RWPE2 (cell line): ENCODE data around the gene CHI3L2.

Source experiments
- ATAC-seq: fragments of 200-7000 bp; cut with Tn5 transposase; 3 replicates; pipeline ENCODE4 v1.9.1; 2021; ENCODE audit warnings: low read depth
- DNase-seq: peaks from one replicate; pipeline ENCODE4 v3.0.0-alpha.2; 2020; ENCODE audit warnings: low spot score
- H3K27ac ChIP-seq: fragments of 450-650 bp; 2 replicates; pipeline ENCODE4 v1.5.1; 2017; ENCODE audit warnings: mild to moderate bottlenecking; ENCODE audit not compliant: poor library complexity, severe bottlenecking
- H3K27me3 ChIP-seq: fragments of 250-450 bp; sonication (Bioruptor Pico); 2 replicates; pipeline ENCODE4 v1.5.1; 2021; ENCODE audit warnings: mild to moderate bottlenecking, moderate library complexity; ENCODE audit not compliant: insufficient read depth, poor library complexity, severe bottlenecking
- H3K36me3 ChIP-seq: fragments of 250-450 bp; sonication (Bioruptor Pico); 2 replicates; pipeline ENCODE4 v1.5.1; 2020; ENCODE audit warnings: low read depth, mild to moderate bottlenecking, moderate library complexity
- H3K4me1 ChIP-seq: fragments of 250-450 bp; sonication (Bioruptor Pico); 2 replicates; pipeline ENCODE4 v1.5.1; 2021; ENCODE audit warnings: mild to moderate bottlenecking, moderate library complexity; ENCODE audit not compliant: insufficient read depth, poor library complexity, severe bottlenecking
- H3K4me3 ChIP-seq: fragments of 250-450 bp; sonication (Bioruptor Pico); 2 replicates; pipeline ENCODE4 v1.5.1; 2021; ENCODE audit warnings: mild to moderate bottlenecking, moderate library complexity; ENCODE audit not compliant: severe bottlenecking
- H3K9me3 ChIP-seq: fragments of 250-450 bp; sonication (Bioruptor Pico); 2 replicates; pipeline ENCODE4 v1.5.1; 2021; ENCODE audit warnings: mild to moderate bottlenecking, moderate library complexity; ENCODE audit not compliant: severe bottlenecking
- TF ChIP-seq, protein P1 (sequence below): fragments of 450-650 bp; IDR thresholded peaks from one replicate; pipeline ENCODE4 v1.5.1; 2017; ENCODE audit warnings: mild to moderate bottlenecking, moderate library complexity; ENCODE audit not compliant: poor library complexity, severe bottlenecking

Gene CHI3L2

DNA sequence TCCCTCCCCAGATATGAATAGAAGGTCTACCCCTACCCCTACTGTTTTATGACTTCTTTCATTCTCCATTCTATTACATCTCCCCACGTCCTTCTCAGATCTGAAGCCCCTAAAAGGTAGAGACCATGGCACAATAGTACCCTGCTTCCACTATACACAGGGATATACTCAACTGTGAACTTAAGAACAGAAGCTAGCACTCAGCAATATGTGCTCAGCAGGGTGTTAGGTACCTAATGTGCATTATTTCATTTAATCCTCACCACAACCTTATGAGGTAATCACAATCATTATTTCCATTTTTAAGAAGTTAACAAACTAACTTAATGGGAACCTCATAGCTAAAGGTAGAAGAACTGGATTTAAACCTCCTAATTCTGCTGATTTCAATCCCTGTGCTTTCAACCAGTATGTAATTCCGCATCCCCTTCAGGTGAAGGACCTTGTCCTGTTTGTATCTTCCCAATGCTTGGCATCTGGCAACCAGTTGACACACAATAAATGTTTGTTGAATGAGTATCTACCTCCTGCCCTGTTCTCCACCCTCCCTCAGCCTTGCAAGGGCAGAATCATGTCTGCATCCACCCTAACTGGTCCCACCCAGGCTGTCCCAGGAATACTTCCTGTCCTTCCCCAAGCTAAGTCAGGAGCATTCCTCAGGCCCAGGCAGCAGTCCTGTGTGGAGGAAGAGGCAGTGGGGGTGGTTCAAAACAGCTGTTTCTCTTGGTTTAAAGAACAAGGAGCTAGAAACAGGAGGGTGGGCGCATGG is 33.6 kb upstream of the CHI3L2 start:
- H3K4me3 ChIP-seq: no peak overlapping the region
- no peak for ATAC-seq
- H3K36me3 ChIP-seq: peaks cover 18% of the 10 kb centered on the region
- H3K27ac ChIP-seq: no peak overlapping the region
- DNase-seq: no peak
- TF ChIP-seq, protein P1, sequence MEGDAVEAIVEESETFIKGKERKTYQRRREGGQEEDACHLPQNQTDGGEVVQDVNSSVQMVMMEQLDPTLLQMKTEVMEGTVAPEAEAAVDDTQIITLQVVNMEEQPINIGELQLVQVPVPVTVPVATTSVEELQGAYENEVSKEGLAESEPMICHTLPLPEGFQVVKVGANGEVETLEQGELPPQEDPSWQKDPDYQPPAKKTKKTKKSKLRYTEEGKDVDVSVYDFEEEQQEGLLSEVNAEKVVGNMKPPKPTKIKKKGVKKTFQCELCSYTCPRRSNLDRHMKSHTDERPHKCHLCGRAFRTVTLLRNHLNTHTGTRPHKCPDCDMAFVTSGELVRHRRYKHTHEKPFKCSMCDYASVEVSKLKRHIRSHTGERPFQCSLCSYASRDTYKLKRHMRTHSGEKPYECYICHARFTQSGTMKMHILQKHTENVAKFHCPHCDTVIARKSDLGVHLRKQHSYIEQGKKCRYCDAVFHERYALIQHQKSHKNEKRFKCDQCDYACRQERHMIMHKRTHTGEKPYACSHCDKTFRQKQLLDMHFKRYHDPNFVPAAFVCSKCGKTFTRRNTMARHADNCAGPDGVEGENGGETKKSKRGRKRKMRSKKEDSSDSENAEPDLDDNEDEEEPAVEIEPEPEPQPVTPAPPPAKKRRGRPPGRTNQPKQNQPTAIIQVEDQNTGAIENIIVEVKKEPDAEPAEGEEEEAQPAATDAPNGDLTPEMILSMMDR: no peak
- no peaks in the 10 kb centered on the region for H3K4me1 ChIP-seq
- no peaks in the 10 kb centered on the region for H3K9me3 ChIP-seq
- H3K27me3 ChIP-seq: no peaks in the 10 kb centered on the region

DNA sequence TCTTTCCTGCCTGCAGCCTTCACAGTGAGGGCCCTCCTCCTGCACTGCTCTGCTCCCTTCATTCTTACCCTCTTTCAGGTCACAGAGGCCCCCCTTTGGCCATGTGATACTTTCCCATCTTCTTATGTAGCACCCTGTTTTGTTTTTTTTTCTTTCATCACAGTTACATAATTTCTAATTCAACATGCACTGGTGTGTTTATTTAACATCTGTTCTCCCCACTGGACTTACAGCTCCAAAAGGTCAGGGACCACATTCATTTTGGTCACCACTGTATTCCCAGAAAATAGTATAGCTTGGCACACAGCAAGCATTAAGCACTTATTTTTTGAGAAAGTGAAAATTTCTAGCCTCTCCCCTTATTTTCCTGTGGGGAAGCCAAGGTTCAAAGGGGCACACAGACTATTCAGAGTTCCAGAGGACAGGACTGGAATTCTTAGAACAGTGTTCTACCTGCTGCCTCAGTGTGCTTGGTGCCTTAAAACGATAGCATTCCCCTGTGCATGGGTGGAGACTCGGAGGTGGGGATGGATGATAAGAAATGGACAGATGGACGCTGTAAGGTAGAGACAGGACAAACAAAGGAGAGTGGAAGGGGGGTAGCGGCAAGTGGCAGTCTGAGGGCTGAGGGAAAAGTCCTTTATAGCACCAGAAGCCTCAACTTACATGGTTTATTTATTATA is 32.4 kb upstream of the CHI3L2 start:
- Histone ChIP-seq H3K4me3 (no peak overlapping the region), H3K27me3 (no peaks in the 10 kb centered on the region), H3K4me1 (no peaks in the 10 kb centered on the region), H3K36me3 (peaks cover 18% of the 10 kb centered on the region), H3K27ac (no peak overlapping the region), H3K9me3 (no peaks in the 10 kb centered on the region)
- TF ChIP-seq, protein P1: no peak
- ATAC-seq (no peak), DNase-seq (no peak)

DNA sequence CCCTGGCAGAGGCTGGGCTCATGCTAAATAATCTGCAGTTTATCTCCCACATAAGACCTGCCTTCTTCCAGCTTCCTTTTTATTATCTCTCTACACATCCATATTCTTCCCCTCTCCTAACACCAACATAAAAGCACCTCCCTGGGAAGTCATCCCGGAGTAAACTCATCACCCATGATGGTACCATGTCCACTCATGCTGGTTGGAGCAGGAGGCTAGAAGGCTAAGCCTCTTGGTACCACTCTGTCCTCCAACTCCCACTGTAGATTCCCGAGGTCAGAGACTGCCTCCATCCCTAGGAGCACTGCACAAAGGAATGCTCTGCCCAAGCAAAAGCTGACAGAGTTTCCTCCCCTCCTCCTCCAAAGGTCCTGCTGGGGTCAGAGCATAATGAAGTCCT is 31.3 kb upstream of the CHI3L2 start:
- DNase-seq (no peak), ATAC-seq (no peak)
- no peaks in the 10 kb centered on the region for H3K9me3 ChIP-seq
- peaks cover 18% of the 10 kb centered on the region for H3K36me3 ChIP-seq
- no peaks in the 10 kb centered on the region for H3K27me3 ChIP-seq
- H3K27ac ChIP-seq: no peak overlapping the region
- TF ChIP-seq, protein P1: no peak
- no peaks in the 10 kb centered on the region for H3K4me1 ChIP-seq
- no peak overlapping the region for H3K4me3 ChIP-seq

DNA sequence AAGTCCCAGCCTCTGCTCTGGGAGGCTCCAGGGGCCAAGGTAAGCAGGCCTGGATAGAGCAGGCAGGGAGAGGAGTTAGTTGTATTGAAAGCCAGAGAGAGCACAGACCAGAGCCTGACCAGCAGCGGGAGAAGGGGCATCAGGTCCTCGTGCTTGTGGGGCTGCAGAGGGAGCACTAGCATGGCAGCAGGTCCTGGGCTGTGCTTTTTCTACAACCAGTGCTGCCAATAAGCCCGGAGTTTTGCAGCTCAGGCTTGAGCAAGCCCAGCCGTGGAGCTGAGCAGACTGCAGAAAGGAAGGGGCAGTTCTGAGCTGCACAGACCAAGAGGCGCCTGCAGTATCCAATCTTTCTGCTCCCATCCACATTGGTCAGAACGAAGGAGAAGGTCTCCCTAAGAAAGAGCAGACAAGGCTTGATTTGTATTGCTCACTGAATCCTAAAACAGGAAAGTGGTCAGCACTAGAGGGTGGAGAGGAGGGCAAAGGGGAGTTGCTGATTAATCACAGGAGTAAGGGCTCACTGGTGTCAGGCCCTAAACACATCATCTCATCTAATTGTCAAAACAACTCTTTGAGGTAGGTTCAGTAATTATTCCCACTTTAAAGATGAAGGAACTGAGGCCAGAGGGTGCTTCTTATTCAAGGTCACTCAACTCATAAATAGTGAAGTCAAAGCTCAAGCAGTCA is 29.8 kb upstream of the CHI3L2 start:
- ATAC-seq (no peak), DNase-seq (no peak)
- no peak overlapping the region for H3K4me3 ChIP-seq
- TF ChIP-seq, protein P1: no peak
- peaks cover 8% of the 10 kb centered on the region for H3K4me1 ChIP-seq
- H3K36me3 ChIP-seq: peaks cover 18% of the 10 kb centered on the region
- no peak overlapping the region for H3K27ac ChIP-seq
- no peaks in the 10 kb centered on the region for H3K27me3 ChIP-seq
- no peaks in the 10 kb centered on the region for H3K9me3 ChIP-seq
